PFSK-1 (cell line): ENCODE measurements around the gene ZNF217.

Experiments used
- POLR2AphosphoS5 ChIP-seq: IDR thresholded peaks from 2 replicates; pipeline ENCODE4 v1.6.1; 2012; ENCODE audit warnings: low read depth, mild to moderate bottlenecking, control low read depth, low read length, moderate library complexity
- SIN3A ChIP-seq: IDR thresholded peaks from 2 replicates; pipeline ENCODE4 v1.6.1; 2012; ENCODE audit warnings: mild to moderate bottlenecking, low read length, moderate library complexity, borderline replicate concordance; ENCODE audit not compliant: insufficient read depth
- TAF1 ChIP-seq: IDR thresholded peaks from 2 replicates; pipeline ENCODE4 v1.6.1; 2012; ENCODE audit warnings: low read length, control low read depth, borderline replicate concordance; ENCODE audit not compliant: insufficient read depth
- TF ChIP-seq, protein P1 (sequence below), 2 experiments: IDR thresholded peaks; 2 replicates each; pipeline versions ENCODE4 v1.6.1 to v1.8.0; 2011 to 2012; ENCODE audit warnings: low read depth in 2 of 2, low read length in 2 of 2, control low read depth in 1 of 2, inconsistent platforms in 1 of 2, mild to moderate bottlenecking in 1 of 2, moderate library complexity in 1 of 2; ENCODE audit not compliant: insufficient read depth in 1 of 2

DNA sequence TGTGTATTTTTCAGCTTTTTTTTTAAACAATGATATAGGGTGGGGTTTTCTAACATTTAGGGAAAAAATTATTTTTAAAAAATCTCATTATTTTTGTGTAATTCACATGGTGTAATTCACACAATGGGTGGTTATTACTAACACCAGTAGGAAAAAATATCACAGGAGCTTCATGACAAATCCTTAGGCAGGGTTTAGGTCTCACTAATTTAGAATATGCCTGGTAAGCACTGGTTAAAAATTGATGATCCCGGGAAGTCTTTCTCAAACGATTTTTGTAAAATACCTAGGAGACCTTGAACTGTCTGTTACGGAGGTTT is 29.5 kb upstream of the ZNF217 start:
- TF ChIP-seq TAF1 (no peak), POLR2AphosphoS5 (no peak), SIN3A (no peak)
- TF ChIP-seq, protein P1, sequence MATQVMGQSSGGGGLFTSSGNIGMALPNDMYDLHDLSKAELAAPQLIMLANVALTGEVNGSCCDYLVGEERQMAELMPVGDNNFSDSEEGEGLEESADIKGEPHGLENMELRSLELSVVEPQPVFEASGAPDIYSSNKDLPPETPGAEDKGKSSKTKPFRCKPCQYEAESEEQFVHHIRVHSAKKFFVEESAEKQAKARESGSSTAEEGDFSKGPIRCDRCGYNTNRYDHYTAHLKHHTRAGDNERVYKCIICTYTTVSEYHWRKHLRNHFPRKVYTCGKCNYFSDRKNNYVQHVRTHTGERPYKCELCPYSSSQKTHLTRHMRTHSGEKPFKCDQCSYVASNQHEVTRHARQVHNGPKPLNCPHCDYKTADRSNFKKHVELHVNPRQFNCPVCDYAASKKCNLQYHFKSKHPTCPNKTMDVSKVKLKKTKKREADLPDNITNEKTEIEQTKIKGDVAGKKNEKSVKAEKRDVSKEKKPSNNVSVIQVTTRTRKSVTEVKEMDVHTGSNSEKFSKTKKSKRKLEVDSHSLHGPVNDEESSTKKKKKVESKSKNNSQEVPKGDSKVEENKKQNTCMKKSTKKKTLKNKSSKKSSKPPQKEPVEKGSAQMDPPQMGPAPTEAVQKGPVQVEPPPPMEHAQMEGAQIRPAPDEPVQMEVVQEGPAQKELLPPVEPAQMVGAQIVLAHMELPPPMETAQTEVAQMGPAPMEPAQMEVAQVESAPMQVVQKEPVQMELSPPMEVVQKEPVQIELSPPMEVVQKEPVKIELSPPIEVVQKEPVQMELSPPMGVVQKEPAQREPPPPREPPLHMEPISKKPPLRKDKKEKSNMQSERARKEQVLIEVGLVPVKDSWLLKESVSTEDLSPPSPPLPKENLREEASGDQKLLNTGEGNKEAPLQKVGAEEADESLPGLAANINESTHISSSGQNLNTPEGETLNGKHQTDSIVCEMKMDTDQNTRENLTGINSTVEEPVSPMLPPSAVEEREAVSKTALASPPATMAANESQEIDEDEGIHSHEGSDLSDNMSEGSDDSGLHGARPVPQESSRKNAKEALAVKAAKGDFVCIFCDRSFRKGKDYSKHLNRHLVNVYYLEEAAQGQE (IDR thresholded peaks at IDR 0.05; ENCODE audit: insufficient read depth in 1 of 2, low read depth in 2 of 2, low read length in 2 of 2): no peak
